ENCODE data around the gene TM4SF18.

Gene TM4SF18

GRCh38 chr3:149283401-149283800, 50.0 kb downstream of the TM4SF18 start:
- no peak for DNase-seq (ENCODE audit: low spot score)

GRCh38 chr3:149282836-149283235, 50.6 kb downstream of the TM4SF18 start:
- DNase-seq (ENCODE audit: low spot score): no peak

GRCh38 chr3:149282322-149282721, 51.1 kb downstream of the TM4SF18 start:
- DNase-seq (ENCODE audit: low spot score): no peak

GRCh38 chr3:149280671-149281349, 52.6 kb downstream of the TM4SF18 start:
- no peak for DNase-seq (ENCODE audit: low spot score)

GRCh38 chr3:149278911-149279310, 54.5 kb downstream of the TM4SF18 start:
- no peak for DNase-seq (ENCODE audit: low spot score)

- DNase-seq (ENCODE audit: low spot score): peak; percentile 58
Measured at GRCh38 chr3:149277331-149277813, 56.1 kb downstream of the TM4SF18 start.

GRCh38 chr3:149276619-149277018, 56.8 kb downstream of the TM4SF18 start:
- DNase-seq (ENCODE audit: low spot score): no peak

GRCh38 chr3:149274220-149274619, 59.2 kb downstream of the TM4SF18 start:
- no peak for DNase-seq (ENCODE audit: low spot score)

GRCh38 chr3:149273096-149273751, 60.2 kb downstream of the TM4SF18 start:
- peak; percentile 86 for DNase-seq (ENCODE audit: low spot score)

- DNase-seq (ENCODE audit: low spot score): no peak
Measured at GRCh38 chr3:149271669-149272068, 61.8 kb downstream of the TM4SF18 start.

GRCh38 chr3:149270180-149270579, 63.3 kb downstream of the TM4SF18 start:
- DNase-seq (ENCODE audit: low spot score): no peak

- DNase-seq (ENCODE audit: low spot score): no peak
Measured at GRCh38 chr3:149269687-149270086, 63.7 kb downstream of the TM4SF18 start.
